ENCODE results near the gene ABI3. TPM values are rescaled to one million over a fixed set of nuclear protein-coding genes. Genes with fewer than 3 reads are reported as not detected.

Gene ABI3
- total and polyA plus RNA-seq, 9 of the 15 experiments (the other 6 are each of a cell fraction or from before 2014, with no cell fraction given): not detected

GRCh38 chr17:49254066-49254465, 43.6 kb downstream of the ABI3 start:
- no peak overlapping the region for H3K27ac ChIP-seq (ENCODE audit: extremely low read depth, low read depth, low read length)
- H3K9me1 ChIP-seq (ENCODE audit: control insufficient read depth, insufficient read depth, low read length): no peaks in the 10 kb centered on the region
- H3K4me1 ChIP-seq (replicated peaks in 1 of 2; ENCODE audit: control insufficient read depth in 2 of 2, insufficient read depth in 2 of 2, low read length in 2 of 2): peaks cover 6 to 8% of the 10 kb centered on the region in 2 experiments; a peak in 4 of 5 replicates
- POLR2A ChIA-PET: interaction anchor here (0.6 to 1.9 kb wide), 2 partner anchors 14 to 1199 kb away, joined by 4 to 6 read pairs; no protein-coding TSS in a partner anchor
- intact Hi-C loops (cut with micrococcal nuclease): no loop called here
- BruUV-seq (replicated peaks): no TSS peak
- CTCF ChIA-PET (ENCODE audit: low intra/inter-chr PET ratio): no interaction called here
- no peaks in the 10 kb centered on the region for H3K79me2 ChIP-seq (ENCODE audit: control insufficient read depth, insufficient read depth, low read length)
- no peaks in the 10 kb centered on the region for H3K9me3 ChIP-seq (replicated peaks; ENCODE audit: control insufficient read depth, insufficient read depth, low read depth, low read length)
- no peak overlapping the region for H3K9ac ChIP-seq (ENCODE audit: insufficient read depth in 1 of 2, low read depth in 2 of 2, low read length in 2 of 2)
- H3K4me3 ChIP-seq: no peak overlapping the region
- TF ChIP-seq SREBF2 (CRISPR knock-in tag; IDR thresholded peaks at IDR 0.05) (no peak), ZNF75A (CRISPR knock-in tag; IDR thresholded peaks at IDR 0.05) (no peak), PRDM10 (IDR thresholded peaks at IDR 0.05; ENCODE audit: partially characterized antibody) (no peak), ZNF586 (CRISPR knock-in tag; conservative IDR thresholded peaks at IDR 0.05) (no peak), ZSCAN32 (CRISPR knock-in tag; IDR thresholded peaks at IDR 0.05) (no peak), MCM3 (IDR thresholded peaks at IDR 0.05) (no peak), RAD21 (CRISPR knock-in tag; conservative IDR thresholded peaks at IDR 0.05 in 1 of 2, IDR thresholded peaks at IDR 0.05 in 1 of 2) (0 out of 4 replicates have a peak, but pooled peaks of 1 of the 2 experiments have one; percentile 4)
- TF ChIP-seq, protein P1, sequence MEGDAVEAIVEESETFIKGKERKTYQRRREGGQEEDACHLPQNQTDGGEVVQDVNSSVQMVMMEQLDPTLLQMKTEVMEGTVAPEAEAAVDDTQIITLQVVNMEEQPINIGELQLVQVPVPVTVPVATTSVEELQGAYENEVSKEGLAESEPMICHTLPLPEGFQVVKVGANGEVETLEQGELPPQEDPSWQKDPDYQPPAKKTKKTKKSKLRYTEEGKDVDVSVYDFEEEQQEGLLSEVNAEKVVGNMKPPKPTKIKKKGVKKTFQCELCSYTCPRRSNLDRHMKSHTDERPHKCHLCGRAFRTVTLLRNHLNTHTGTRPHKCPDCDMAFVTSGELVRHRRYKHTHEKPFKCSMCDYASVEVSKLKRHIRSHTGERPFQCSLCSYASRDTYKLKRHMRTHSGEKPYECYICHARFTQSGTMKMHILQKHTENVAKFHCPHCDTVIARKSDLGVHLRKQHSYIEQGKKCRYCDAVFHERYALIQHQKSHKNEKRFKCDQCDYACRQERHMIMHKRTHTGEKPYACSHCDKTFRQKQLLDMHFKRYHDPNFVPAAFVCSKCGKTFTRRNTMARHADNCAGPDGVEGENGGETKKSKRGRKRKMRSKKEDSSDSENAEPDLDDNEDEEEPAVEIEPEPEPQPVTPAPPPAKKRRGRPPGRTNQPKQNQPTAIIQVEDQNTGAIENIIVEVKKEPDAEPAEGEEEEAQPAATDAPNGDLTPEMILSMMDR (IDR thresholded peaks at IDR 0.05 in 2 of 3, conservative IDR thresholded peaks at IDR 0.05 in 1 of 3; ENCODE audit: insufficient read depth in 2 of 3, low read depth in 1 of 3, low read length in 3 of 3): 0 out of 6 replicates have a peak, but pooled peaks of 1 of the 3 experiments have one; percentile 10
- no peaks in the 10 kb centered on the region for H4K20me1 ChIP-seq (replicated peaks; ENCODE audit: control insufficient read depth, insufficient read depth, low read length)
- FAIRE-seq (no peak), DNase-seq (ENCODE audit: extremely low read depth in 1 of 4, low spot score in 3 of 4) (no peak), ATAC-seq (no peak)
- H3K36me3 ChIP-seq (ENCODE audit: control insufficient read depth, insufficient read depth, low read length): no peaks in the 10 kb centered on the region
- in situ Hi-C loops (cut with MboI): no loop called here
- WGBS (ENCODE audit: insufficient coverage, low coverage, missing lambda C conversion rate): 35% methylated on average over 4 of the region's 4 CpGs
- H2AFZ ChIP-seq (ENCODE audit: low read depth, low read length): no peak overlapping the region
- H3K4me2 ChIP-seq (ENCODE audit: insufficient read depth, low read length): no peak overlapping the region
- peaks cover 0 to 7% of the 10 kb centered on the region in 2 experiments; a peak in 1 of 5 replicates for H3K27me3 ChIP-seq (ENCODE audit: control insufficient read depth in 2 of 2, insufficient read depth in 2 of 2, low read length in 2 of 2)

Data from K562 (cell line).